ENCODE measurements around the gene MYO1B. TPM values are rescaled to one million over a fixed set of nuclear protein-coding genes. Genes with fewer than 3 reads are reported as not detected.
A peak's percentile ranks its signal among the peaks of the same experiment; 100 is the strongest.

The MYO1B gene
- total and polyA plus RNA-seq, 2 of the 8 experiments (the other 6 are each of a cell fraction or from before 2014, with no cell fraction given), result 15.5 to 61.2 TPM

DNA sequence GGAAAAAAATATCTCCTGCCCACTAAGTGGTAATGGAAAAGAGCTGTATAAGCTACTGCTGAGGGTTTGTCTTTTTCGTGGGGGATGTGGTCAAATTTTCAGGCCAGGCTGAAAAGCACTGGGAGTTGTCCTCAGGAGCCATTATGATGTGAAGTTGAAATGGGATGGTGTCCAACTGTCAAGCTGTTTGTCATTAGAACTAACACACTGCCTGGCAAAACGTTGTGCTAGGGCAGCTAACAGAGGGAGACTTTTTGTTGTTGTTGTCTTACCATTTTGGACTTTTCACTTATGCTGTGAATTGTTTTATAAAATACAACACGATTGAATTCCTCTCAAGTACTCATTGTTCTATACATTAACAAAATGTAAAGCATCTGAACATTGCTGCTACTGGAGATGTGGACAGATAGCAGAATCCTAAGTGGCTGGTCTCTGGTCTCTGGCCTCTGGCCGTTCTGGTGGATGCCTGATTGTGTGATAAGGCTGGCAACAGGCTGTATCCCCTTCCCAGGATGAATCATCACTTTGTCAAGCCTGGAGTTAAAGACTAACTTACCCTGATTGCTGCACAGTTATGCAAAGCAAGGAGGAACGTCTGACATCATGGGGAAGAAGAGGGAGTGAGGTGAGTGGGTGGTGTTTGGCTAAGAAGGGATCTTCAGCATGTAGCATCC is 2.3 kb downstream of the MYO1B start:
- Histone ChIP-seq H3K9ac (replicated peaks in 1 of 4; ENCODE audit: extremely low read depth in 1 of 4, low read depth in 3 of 4, low read length in 3 of 4) (no peak overlapping the region), H3K4ac (replicated peaks; ENCODE audit: insufficient read length, low read depth, low read length) (no peak overlapping the region), H2BK20ac (ENCODE audit: low read length) (no peak overlapping the region), H2AFZ (ENCODE audit: low read length) (no peak overlapping the region), H2BK120ac (replicated peaks; ENCODE audit: low read depth, low read length) (no peak overlapping the region), H3K9me3 (ENCODE audit: insufficient read depth in 2 of 2, low read depth in 1 of 2, low read length in 1 of 2) (no peaks in the 10 kb centered on the region), H2BK12ac (ENCODE audit: low read depth, low read length) (no peak overlapping the region; the same call in none of the 2 replicates), H4K20me1 (replicated peaks in 1 of 2; ENCODE audit: control insufficient read depth in 1 of 2, insufficient read depth in 2 of 2, low read length in 2 of 2) (peaks cover 15 to 25% of the 10 kb centered on the region in 2 experiments), H3K79me1 (ENCODE audit: low read depth, low read length) (peaks cover 3% of the 10 kb centered on the region; the same call in 1 of the 2 replicates), H3K4me3 (ENCODE audit: extremely low read depth in 1 of 4, insufficient read depth in 2 of 4, low read depth in 3 of 4, low read length in 4 of 4) (peak overlapping the region in 1 of 4 experiments; percentile 80; a peak in 2 of 8 replicates), H2BK15ac (ENCODE audit: low read length) (peak overlapping the region; percentile 61; the same call in 1 of the 2 replicates), H3K18ac (ENCODE audit: extremely low read depth, low read length) (no peak overlapping the region), H3K23ac (ENCODE audit: insufficient read length) (no peak overlapping the region), H3K4me2 (ENCODE audit: insufficient read depth in 1 of 2, low read depth in 2 of 2, low read length in 2 of 2) (peak overlapping the region; percentile 80 to 88), H2BK5ac (ENCODE audit: low read depth, low read length) (no peak overlapping the region), H3K56ac (replicated peaks; ENCODE audit: insufficient read length, low read depth, low read length) (no peak overlapping the region), H3K4me1 (replicated peaks in 1 of 4; ENCODE audit: control insufficient read depth in 3 of 4, insufficient read depth in 4 of 4, low read length in 3 of 4) (peaks cover 0 to 23% (median 12%) of the 10 kb centered on the region in 4 experiments; a peak in 6 of 7 replicates), H4K8ac (ENCODE audit: extremely low read depth, insufficient read depth, low read length) (no peak overlapping the region), H3K27ac (ENCODE audit: low read depth, low read length) (no peak overlapping the region), H3K14ac (ENCODE audit: insufficient read length) (no peak overlapping the region), H4K91ac (replicated peaks; ENCODE audit: insufficient read length, low read length) (no peak overlapping the region), H2AK5ac (ENCODE audit: low read depth, low read length) (no peak overlapping the region), H4K5ac (ENCODE audit: insufficient read length, low read depth, low read length) (no peak overlapping the region), H3K36me3 (ENCODE audit: control insufficient read depth in 2 of 4, insufficient read depth in 4 of 4, low read length in 3 of 4) (no peaks in the 10 kb centered on the region), H3K23me2 (ENCODE audit: low read depth, low read length) (peaks cover 3% of the 10 kb centered on the region; the same call in 1 of the 2 replicates), H3K79me2 (ENCODE audit: control insufficient read depth in 1 of 2, insufficient read depth in 2 of 2, low read length in 2 of 2) (peaks cover 18 to 64% of the 10 kb centered on the region in 2 experiments), H3K27me3 (replicated peaks in 1 of 4; ENCODE audit: control insufficient read depth in 3 of 4, extremely low read depth in 1 of 4, insufficient read depth in 3 of 4, low read length in 3 of 4) (peaks cover 0 to 3% (median 1%) of the 10 kb centered on the region in 4 experiments; a peak in 2 of 7 replicates)
- ChIA-PET POLR2A (ENCODE audit: partially characterized antibody) (interaction anchor here (1.2 to 2.3 kb wide), 2 partner anchors 17 to 32 kb away, joined by 3 to 8 read pairs; no protein-coding TSS in a partner anchor), CTCF (ENCODE audit: partially characterized antibody) (interaction anchor here (0.7 to 1.8 kb wide), 10 partner anchors 13 to 336 kb away, joined by 3 to 8 read pairs (median 3); no protein-coding TSS in a partner anchor)
- 51% methylated on average over 5 of the region's 5 CpGs; no CpG with 5 or more reads in 1 of the 2 experiments for WGBS, 2 experiments (ENCODE audit: extremely low coverage in 1 of 2, insufficient coverage in 1 of 2, insufficient read length in 1 of 2, insufficient replicate concordance in 2 of 2, low coverage in 1 of 2, low lambda C conversion rate in 2 of 2, missing lambda C conversion rate in 1 of 2)
- FAIRE-seq, result no peak
- peak in 1 of 2 experiments; percentile 13 for DNase-seq (ENCODE audit: low read depth in 1 of 2, low spot score in 2 of 2)
- TF ChIP-seq, protein P1, sequence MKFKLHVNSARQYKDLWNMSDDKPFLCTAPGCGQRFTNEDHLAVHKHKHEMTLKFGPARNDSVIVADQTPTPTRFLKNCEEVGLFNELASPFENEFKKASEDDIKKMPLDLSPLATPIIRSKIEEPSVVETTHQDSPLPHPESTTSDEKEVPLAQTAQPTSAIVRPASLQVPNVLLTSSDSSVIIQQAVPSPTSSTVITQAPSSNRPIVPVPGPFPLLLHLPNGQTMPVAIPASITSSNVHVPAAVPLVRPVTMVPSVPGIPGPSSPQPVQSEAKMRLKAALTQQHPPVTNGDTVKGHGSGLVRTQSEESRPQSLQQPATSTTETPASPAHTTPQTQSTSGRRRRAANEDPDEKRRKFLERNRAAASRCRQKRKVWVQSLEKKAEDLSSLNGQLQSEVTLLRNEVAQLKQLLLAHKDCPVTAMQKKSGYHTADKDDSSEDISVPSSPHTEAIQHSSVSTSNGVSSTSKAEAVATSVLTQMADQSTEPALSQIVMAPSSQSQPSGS (IDR thresholded peaks at IDR 0.05; ENCODE audit: low read length), result no peak
- no peak for TF ChIP-seq CBX8 (IDR thresholded peaks at IDR 0.05; ENCODE audit: borderline replicate concordance, low read depth, low read length)
- no peak for TF ChIP-seq KDM5A (IDR thresholded peaks at IDR 0.05; ENCODE audit: low read length)
- no peak for TF ChIP-seq EP300 (IDR thresholded peaks at IDR 0.05; ENCODE audit: borderline replicate concordance in 1 of 2, low read depth in 2 of 2, low read length in 2 of 2)
- TF ChIP-seq FOSL1 (IDR thresholded peaks at IDR 0.05; ENCODE audit: insufficient read depth, low read depth, low read length), result no peak
- no peak for TF ChIP-seq PHF8 (conservative IDR thresholded peaks at IDR 0.05; ENCODE audit: low read depth, low read length)
- TF ChIP-seq CHD2 (IDR thresholded peaks at IDR 0.05; ENCODE audit: low read length), result no peak
- TF ChIP-seq RAD21 (IDR thresholded peaks at IDR 0.05 in 1 of 2, conservative IDR thresholded peaks at IDR 0.05 in 1 of 2; ENCODE audit: low read depth in 2 of 2, low read length in 2 of 2), result no peak
- no peak for TF ChIP-seq ZNF274 (IDR thresholded peaks at IDR 0.05; ENCODE audit: borderline replicate concordance, extremely low read depth, low read length)
- TF ChIP-seq CREB1 (IDR thresholded peaks at IDR 0.05), result no peak

All from H1 (cell line).